Stimulated activated CD4-positive, alpha-beta T cell treated with anti-CD3 and anti-CD28 coated beads, TNF-alpha, amount 100 ng/mL, for 1 hour (primary cell): ENCODE data around the gene GAD1.

Experiments used
- DNase-seq, 3 donors: peaks; one replicate each; pipeline ENCODE4 v3.0.0-alpha.2; 2020; ENCODE audit warnings: low read depth in 3 of 3, low spot score in 1 of 3

The GAD1 gene

DNA sequence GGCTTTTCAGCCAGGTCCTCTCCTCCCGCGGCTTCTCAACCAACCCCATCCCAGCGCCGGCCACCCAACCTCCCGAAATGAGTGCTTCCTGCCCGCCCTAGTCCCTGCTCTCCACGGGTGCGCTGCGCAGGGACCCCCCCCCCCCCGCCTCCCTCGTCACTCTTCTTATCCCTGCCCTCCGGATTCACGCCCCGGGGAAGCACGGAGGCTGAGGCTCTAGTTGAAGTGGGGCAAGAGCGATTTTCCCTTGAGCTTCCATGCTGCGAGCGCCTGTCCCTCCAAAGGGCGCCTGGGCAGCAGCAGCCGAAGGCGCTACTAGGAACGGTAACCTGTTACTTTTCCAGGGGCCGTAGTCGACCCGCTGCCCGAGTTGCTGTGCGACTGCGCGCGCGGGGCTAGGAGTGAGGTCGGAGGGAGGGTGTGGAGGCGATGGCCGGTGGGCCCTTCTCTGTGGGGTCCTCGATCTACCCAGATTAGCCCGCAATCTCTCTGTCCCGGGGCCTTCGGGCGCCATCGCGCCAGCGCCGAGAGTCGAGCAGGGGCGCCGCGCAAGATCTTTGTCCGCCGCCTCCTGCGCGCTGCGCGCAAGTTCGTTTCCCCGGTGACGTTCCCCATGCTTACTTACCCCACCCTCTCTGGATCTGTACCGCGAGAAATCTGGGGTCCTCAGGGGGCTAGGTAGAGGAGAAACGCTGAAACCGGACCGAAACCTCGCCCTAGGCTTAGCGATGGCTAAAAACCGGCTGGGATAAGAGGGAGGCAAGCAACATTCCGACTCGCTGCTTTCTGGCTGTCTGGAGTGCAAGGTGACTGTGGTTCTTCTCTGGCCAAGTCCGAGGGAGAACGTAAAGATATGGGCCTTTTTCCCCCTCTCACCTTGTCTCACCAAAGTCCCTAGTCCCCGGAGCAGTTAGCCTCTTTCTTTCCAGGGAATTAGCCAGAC, 677 bp downstream of the GAD1 start:
- DNase-seq, result no peak

DNA sequence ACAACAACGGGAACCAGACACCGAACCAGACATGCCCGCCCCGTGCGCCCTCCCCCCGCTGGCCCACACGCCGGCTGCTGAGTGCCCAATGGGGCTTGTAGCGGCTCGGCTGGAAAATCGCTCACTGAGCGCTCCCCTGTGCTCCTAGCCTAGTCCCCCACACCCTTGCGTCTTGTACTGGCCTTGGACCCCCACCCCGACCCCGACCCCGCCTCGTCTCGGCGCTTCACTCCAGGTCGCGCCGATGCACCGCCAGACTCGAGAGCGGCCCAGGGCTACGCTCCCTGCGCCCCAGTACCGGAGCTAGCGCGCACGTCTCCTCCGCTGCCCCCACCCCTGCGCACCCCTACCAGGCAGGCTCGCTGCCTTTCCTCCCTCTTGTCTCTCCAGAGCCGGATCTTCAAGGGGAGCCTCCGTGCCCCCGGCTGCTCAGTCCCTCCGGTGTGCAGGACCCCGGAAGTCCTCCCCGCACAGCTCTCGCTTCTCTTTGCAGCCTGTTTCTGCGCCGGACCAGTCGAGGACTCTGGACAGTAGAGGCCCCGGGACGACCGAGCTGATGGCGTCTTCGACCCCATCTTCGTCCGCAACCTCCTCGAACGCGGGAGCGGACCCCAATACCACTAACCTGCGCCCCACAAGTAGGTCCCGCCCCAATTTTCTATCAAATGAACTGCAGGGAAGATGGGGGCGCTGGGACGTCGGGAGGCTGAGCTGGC, 1.5 kb downstream of the GAD1 start:
- no peak for DNase-seq

DNA sequence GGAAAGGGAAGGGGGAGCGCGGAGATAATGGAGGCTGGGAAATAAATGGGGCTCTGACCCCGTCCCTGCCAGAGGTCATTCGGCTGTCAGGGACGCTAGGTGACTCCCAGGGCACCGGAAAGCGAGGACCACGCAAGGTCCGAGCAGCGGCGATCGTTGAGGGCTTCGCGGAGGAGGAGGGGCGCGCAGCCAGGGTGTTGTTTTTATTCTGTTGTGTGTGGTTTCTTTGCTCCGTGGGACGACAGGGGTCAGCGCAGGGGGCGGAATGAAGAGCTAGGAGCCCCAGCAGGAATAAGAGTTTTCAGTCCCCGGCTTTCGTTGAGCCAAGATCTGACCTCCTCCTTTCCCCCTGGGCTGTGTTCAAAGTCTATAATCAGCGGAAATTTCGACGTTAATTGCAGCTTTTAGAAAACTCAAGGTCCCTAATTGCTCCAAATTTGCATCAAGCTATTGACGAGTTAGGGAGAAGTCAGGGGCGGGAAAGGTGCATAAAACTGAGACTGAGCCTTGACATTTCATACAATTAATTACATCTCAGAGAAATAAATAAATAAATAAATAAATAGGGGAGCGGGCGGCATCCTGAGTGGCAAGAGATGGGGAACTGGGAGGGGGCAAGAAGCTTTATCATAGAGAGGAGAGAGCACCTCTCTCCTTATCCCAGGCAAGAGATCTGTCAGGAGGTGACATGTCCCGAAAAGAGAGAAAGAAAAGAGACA, 2.2 kb downstream of the GAD1 start:
- DNase-seq, result no peak

DNA sequence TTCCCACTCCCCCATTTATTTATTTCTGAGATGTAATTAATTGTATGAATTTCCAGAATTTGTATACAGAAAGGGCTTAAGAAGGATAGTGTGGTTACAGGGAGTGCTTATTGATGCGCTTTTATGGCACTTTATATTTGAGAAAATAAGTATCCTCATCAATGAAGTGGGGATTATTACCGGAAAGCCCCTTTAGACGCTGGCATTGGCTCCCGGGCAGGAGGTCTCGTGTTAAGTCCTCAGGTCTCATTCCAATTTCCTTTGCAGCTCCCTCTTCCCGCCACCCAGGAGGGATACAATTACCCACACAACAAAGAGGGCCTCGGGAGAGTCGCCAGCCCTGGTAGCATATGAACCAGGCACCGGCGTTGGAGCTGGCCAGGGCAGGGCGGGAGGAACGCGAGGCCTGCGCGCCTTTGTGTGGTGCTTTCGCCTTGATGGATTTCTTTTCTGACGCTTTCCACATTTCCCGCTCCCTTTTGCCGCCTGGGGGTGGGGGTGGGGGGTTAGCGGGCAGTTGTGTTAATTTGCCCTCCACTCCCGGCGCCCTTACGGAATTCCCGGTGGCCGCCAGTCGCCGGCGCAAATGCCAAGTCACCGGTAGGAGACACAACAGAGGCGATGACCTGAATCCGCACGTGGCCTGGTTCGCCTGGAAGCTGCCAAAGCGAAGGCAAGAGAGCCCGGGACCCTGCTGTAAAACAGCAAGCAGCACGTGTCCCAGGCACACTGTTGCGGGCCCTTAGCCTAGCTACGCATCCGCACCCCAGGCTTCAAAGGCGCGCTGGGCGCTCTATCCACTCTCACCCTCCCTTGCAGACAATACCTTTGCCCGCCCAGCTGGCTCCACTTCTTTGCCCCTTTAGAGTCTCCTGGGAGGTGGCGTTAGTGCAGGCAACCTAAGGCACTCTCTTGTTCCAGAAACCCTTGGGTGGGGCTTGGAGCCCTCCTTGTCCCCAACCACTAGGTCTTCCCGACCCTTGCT, 3.3 kb downstream of the GAD1 start:
- no peak for DNase-seq

DNA sequence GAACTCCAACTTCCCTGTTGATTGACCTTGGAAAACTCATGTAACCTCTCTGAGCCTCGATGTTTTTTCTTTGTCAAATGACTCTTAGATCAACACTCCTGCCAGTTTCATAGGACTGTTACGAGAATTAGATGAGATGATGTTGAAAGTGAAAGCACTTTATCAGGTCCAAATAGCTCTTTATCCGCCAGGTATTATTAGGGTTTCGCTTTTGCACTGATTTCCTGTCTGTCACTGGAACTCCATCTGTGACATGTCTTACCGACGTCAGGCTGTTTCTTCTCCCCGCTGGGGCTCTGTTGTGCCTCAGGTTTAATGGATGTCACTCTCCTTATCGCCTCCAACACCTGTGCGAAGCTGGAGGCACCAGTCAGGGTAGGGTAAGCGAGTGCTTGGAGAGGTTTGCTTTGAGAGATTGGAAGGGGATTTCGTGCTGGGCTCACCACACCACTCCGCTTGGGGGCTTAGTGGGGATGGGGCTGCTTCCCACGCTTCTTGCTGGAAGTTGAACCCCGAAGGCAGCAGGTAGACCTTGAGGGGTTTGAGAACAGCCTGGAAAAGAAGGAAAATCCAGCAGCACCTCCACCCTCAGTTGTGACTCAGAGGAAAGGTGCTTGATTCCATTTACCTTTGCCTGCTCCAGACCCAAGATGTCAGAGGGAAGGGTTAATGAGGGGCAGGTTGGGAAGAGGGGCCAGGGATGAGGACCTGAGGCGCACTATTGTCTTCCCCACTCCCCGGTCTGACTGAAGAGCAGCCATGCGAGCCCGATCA, 4.3 kb downstream of the GAD1 start:
- no peak for DNase-seq

DNA sequence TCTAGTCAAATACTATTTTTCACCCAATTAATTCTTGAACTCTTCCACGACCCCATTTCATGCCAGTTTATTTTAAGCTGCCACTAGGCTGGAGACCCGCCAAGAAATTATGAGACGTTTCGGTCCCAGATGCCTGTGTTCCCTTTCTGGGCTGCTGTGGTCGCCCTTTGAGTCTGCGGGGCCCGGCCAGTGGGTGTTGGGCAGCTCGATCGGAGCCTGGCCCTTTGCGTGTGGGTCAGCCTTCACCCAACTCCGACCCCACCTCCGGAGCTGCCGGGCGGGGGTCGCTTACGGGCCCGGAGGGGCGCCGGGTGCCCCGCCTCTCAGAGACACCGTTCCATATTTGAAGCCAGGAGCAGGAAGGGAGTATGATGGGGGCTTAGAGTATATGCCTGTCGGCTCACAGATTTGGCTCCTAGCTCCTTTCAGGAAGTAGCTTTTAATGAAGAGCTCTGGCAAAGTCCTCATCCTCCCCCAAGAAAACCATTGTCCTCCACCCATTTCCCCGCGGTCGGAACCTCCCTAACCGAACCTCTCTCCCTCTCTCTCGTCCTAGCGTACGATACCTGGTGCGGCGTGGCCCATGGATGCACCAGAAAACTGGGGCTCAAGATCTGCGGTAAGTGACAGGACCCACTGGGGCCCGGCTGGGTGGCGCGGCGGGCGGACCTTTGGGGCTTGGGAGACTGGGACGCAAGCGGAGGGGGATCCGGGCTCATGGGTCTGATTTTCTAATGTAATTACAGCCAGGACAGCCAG, 5.0 kb downstream of the GAD1 start:
- DNase-seq, result no peak

DNA sequence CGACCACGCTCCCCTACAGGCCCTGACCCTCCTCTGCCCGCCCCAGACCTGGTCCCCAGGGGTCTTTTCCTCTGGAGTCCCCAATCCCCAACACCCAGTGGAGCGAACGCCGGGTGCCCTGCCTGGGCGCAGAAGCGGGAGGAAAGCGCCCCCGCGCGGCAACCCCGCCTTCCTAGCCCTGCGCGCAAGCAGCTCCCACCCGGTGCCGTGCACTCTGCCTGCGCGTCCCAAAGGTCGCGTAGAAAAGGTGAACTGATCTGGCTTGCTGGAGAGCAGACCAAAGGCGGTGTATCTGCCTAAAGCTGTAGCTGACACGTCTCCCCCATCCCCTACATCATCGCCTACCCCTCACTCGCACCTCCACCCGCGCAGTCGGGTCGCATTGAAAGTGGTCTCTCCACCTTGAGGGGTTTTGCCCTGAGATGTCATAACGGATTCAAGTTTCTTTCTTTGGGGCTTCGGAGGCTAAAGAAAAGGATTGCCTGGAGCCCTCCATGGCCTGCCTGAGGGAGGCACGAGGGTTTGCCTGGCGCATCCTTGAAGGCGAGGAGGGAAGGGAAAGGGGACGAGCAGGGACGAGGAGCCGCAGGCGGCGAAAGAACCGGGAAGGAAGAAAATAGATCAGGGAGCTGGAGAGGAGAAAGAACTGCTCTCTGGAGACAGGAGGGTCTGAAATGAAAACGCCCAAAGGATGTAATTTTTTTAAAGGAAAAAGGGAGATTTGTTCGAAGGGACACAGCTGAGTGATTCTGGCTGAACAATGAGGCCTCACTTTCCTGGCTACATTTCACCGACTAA, 5.8 kb downstream of the GAD1 start:
- no peak for DNase-seq

DNA sequence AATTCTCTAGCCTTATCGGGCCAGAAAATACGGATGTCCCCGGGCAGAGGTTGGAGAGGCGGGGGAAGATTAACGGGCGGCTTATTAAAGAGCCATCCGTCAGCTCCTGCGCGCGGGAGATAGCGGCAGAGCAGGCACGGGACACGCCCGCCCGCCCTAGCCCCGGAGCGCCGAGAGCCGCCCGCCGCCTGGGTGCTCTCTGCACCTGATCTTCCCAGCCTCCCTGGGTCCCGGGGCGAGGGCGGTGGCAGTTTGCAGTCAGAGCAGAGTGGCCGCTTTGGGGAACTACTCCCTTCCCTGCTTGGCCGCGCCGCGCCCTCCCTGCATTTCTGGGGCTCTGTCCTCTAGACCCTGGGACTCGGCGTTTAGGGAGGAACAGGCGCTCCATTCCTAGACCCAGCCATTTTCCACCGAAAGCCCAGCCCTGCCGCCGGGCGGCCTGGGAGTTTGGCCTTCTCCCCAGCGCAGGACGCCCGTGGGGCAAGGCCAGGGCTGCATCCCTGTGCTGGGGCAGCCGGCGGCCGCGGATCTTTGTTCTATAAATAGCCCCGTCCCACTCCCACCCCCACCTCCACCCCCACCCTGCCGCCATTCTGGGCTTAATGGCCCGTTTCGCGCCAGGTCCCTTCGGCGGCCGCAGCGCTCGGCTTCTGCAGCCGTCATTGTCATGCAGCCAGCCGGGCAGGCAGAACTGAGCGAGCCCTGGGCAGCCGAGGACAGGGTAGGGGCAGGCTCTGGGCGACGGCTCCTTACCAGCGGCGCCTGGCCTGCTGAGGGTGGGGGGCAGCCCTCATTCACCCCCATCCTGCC, 6.6 kb downstream of the GAD1 start:
- no peak for DNase-seq

DNA sequence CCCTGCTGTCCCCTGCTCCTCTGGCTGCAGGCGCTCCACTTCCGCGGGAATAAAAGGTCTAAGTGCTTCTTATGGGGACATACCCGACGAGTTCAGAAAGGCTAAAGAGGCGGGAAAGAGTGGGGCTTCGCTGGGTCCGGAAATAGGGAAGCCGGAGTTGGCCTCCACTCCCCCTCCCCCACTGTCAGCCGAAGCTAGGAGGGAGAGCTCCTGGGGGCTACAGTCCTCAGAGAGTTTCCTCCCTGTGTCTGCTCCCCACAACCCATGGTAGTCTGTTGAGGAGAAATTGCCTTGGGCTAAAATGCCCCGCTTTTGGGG, 7.2 kb downstream of the GAD1 start:
- DNase-seq, result no peak

DNA sequence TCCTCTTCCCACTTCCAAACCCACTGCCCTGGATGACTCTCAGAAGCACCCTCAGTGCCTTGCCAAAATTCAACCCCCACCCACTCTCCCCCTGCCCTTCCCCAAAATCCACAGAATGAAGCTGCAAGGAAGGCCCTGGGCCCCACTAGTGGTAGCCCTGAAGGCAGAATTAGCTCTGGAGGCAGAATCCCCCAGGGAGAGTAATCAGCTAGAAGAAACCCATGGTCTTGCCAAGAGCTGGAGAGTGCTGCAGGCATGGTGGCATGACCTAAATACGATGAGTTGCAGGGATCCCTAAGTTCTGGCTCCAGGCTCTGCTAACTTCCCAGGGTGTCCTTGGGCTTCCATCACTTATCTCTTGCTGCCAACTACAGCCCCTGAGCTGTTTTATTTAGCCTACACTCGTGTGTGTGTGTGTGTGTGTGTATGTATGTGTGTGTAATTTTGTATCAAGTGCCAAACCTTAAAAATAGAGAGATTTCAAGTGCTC, 7.9 kb downstream of the GAD1 start:
- DNase-seq, result no peak

DNA sequence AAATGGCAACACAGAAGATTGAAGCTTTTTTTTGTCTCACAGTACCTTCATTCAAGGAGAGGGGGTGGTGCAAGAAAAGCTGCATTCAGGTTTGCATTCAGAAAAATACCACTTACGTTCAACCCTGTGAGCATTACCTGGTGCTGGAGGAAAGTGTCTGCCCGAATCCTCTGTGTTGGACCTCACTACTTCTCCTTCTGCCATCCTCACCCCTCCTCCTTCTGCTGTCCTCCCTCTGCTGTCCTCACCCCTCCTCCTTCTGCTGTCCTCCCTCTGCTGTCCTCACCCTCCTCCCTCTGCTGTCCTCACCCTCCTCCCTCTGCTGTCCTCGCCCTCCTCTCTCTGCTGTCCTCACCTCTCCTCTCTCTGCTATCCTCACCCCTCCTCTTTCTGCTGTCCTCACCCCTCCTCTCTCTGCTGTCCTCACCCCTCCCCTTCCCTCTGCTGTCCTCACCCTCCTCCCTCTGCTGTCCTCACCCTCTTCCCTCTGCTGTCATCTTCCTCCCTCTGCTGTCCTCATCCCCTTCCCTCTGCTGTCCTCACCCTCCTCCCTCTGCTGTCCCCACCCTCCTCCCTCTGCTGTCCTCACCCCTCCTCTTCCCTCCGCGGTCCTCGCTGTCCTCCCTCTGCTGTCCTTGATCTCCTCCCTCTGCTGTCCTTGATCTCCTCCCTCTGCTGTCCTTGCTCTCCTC, 11.3 kb downstream of the GAD1 start:
- no peak for DNase-seq

DNA sequence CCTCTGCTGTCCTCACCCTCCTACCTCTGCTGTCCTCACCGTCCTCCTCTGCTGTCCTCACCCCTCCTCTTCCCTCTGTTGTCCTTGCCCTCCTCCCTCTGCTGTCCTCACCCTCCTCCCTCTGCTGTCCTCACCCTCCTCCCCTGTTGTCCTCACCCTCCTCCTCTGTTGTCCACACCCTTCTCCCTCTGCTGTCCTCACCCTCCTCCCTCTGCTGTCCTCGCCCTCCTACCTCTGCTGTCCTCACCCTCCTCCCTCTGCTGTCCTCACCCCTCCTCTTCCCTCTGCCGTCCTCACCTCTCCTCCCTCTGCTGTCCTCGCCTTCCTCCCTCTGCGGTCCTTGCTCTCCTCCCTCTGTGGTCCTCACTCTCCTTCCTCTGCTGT, 11.8 kb downstream of the GAD1 start:
- DNase-seq, result no peak

DNA sequence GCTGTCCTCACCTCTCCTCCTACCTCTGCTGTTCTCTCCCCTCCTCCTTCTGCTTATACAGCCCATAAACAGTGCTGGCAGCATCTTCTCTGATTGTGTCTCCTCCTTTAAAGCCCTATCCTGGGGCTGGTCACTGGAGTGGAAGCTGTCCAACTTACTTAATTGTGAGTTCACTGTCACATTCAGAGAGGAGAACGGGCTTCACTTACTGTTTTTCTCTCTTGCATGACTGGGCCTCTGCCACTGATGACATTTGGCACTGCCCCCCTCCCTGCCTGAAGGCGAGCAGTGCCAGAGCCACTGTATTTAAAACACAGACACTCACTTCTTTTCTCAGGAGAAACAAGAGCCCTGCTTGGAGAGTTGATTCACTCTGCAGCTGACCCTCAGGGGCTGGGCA, 12.3 kb downstream of the GAD1 start:
- no peak for DNase-seq

DNA sequence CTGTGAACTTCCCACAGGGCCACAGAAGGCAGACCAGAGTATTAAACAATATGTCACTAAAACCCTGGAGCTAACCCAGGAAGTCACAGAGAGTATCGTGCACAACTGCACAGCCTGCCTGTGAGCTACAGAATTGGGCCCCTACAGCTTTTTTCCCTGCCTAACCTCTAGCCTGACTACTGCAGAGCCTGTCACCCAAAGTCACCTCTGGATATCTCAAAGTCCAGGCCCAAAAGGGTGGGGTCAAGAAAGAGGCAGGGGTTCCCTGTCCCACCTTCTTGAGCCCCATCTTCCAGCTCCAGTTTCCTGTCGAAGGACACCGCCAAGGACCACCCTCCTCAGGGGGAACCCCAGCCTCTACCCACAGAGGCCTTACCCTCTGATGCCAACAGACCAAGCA, 13.5 kb downstream of the GAD1 start:
- no peak for DNase-seq

DNA sequence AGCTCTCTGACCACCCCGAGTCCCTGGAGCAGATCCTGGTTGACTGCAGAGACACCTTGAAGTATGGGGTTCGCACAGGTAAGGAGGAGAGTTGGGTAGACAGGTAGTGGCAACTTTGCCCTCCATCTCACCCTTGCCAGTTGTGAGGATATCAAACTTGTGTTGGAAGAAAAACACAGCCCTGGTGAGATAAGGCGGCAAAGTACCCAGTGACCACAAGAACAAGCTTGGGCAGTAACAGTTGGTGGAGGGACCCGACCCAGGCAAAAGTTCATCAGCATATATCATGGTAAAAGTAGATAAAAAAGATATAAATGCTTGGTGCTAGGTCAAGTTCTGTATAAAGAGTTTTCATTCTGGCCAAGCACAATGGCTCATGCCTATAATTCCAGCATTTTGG, 14.4 kb downstream of the GAD1 start:
- no peak for DNase-seq

DNA sequence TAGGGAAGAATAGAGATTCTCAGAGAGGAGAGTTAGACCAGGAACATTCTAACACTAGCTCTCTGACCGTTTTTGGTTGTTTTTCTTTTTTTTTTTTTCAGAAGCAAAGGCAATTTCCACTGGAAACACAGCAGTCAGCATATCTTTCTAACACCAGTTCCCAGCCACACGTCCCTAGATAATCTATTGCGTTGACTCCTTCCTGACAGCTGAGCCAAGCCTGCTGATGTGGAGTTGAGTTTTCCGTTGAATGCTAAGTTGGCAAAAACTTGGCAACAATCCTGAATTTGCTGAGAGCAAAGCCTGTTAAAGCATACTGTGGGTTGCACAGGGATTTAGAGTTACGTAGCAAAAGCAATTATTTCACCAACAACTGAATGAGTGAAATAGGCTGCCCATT, 19.3 kb downstream of the GAD1 start:
- no peak for DNase-seq

DNA sequence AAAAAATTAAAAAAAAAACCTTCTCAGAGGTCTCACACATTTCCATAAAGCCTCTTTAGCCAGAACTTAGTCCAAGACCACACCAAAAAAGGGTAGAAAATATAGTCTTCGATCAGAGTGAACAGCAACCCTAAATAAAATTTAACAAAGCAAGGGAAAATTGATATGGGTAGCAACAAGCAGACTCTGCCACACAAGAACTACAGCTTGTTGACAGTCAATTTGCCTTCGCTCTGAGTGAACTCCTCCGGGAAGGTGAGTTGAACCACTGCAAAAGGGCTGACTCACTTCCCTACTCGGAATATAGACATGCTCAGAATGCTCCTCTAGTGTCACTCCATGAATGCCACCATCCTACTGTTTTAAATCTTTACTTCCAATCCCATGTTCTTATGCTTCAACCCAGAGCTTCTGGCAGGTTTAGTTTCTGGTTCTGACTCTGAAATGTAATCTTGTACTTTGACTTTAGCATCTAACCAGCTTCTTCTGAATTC, 24.1 kb downstream of the GAD1 start:
- no peak for DNase-seq
